ENCODE measurements around the gene ASCC1.

Gene ASCC1

DNA sequence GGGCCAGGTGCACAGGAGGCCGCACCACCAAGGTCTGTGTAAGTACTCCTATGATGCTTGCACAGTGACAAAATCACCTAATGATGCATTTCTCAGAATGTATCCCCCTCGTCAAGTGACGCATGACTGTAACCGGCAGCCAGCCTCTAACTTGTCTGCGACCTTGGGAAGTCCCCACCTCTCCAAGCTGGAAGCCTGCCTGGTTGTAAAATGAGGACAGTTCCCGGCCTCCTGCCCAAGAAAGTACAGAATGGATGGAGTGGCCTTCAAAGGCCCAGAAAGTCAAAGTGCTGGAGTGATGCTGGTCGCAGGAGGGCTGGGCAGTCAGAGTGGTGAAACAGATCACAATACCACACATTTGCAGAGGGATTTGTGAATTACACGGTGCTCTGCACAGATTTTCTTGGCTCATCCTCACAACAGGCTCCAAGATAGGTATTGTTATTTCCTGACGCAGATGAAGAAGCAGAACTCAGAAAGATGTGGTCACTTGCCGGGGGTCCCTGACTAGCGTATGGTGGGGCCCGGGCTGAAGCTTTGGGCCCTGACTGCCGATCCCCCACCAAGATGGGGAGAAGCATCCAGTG, 150.5 kb downstream of the ASCC1 start:
- TF ChIP-seq CTCF (IDR thresholded peaks at IDR 0.05; ENCODE audit: insufficient read depth, low read depth, low read length, missing control alignments), result no peak
- DNase-seq (ENCODE audit: low read depth), result no peak
- no peak overlapping the region for H3K4me3 ChIP-seq (ENCODE audit: low read length)

DNA sequence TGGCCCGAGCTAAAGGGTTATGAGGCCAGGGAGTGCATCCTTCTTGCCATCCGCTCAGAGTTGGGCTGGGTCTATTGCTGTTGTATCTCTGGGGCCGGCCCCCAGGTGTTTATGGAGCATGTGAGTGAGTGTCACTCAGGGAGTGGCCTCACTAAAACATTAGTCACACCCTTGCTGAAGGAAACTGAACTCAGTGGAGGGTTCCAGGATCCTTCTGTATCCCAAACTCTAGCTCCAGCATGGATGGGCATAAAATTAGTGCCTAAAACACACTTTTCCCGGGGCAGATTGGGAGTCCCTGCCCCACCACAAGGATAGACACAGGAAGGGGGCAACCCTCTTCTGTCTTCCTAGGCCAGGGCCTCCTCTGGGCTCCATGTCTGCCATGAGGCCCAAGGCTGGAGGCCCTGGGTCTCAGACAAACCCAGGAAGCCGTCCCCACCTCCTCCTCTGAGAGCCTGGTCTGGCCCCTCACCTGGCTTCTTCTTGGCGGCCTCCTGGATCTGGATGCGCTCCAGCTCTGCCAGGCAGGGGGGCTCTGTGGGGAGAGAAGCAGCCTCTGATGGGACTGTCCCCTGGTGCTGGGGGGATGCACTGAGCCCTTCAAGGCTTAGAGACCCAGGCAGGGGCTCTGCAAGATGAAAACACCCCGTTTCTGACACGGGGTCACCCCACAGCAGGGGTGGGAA, 152.2 kb downstream of the ASCC1 start:
- H3K4me3 ChIP-seq (ENCODE audit: low read length), result no peak overlapping the region
- peak; percentile 74 for DNase-seq (ENCODE audit: low read depth)
- no peak for TF ChIP-seq CTCF (IDR thresholded peaks at IDR 0.05; ENCODE audit: insufficient read depth, low read depth, low read length, missing control alignments)

DNA sequence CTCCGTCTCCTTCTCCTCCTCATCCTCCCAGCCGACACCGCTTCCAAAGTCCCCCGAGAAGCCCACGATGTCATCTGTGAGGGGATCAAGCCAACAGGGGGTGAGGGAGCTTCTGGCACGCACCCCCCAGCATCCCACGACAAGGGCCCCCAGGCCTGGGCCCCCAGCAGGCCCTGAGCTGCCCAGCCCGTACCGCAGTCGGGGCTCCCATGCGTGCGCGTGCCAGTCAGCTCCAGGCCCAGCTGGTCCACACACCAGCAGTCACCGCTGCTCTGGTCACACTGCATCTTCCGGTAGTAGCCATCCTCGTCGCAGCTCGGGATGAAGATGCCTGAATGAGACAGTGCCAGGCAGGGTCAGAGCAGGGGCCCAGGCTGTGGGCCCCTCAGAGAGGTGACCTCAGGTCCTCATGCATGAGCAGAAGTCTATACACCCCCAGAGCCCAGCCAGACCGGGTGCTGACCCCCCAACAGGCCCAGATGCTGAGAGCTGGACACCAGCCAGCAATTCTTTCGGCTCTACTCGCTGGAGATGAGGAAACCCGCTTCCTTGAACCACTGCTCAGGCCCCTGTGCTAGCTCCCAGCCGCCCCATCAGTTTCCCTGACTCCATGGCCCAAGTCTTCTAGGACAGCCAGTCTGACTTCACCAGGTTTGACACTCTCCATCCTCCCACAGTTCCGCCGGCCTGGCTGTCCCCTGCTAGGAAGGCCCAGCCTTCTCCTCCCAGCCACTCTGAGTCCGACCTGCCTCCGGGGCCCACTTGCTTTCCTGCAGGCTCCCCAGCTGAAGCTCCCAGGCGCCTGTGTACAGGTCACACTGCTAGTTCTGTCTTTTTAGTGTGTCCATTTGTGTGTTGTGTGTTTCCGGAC, 153.0 kb downstream of the ASCC1 start:
- no peak for TF ChIP-seq CTCF (IDR thresholded peaks at IDR 0.05; ENCODE audit: insufficient read depth, low read depth, low read length, missing control alignments)
- DNase-seq (ENCODE audit: low read depth), result no peak
- H3K4me3 ChIP-seq (ENCODE audit: low read length), result no peak overlapping the region

- no peak for TF ChIP-seq CTCF (IDR thresholded peaks at IDR 0.05; ENCODE audit: insufficient read depth, low read depth, low read length, missing control alignments)
- no peak overlapping the region for H3K4me3 ChIP-seq (ENCODE audit: low read length)
- peak; percentile 34 for DNase-seq (ENCODE audit: low read depth)
These were observed 153.7 kb downstream of the ASCC1 start for GRCh38 chr10:72062382-72062781.

DNA sequence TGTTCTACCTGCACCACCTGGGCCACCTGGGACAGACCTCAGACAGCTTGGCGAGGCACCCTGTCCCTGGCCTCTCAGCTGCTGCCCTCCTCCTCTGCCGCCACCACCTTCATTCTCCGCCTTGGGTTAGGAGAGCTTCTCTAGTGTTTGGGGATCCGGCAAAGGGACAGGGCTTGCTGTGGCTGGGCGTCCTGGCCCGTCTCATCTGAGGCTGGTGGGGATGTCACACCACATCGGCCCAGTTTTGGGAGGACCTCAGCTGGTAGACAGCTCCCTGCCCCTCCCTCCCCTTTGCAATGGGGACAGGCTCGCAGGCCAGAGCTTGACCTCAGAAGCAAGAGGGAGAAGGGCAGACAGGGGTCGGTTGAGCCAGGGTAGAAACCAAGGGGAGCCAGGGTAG, 154.1 kb downstream of the ASCC1 start:
- TF ChIP-seq CTCF (IDR thresholded peaks at IDR 0.05; ENCODE audit: insufficient read depth, low read depth, low read length, missing control alignments), result no peak
- DNase-seq (ENCODE audit: low read depth), result no peak
- no peak overlapping the region for H3K4me3 ChIP-seq (ENCODE audit: low read length)

- no peak for DNase-seq (ENCODE audit: low read depth)
- TF ChIP-seq CTCF (IDR thresholded peaks at IDR 0.05; ENCODE audit: insufficient read depth, low read depth, low read length, missing control alignments), result peak; percentile 17
- H3K4me3 ChIP-seq (ENCODE audit: low read length), result no peak overlapping the region
These were observed 154.6 kb downstream of the ASCC1 start for GRCh38 chr10:72061491-72061890.

Measured in epithelial cell of esophagus (primary cell).